GM12878 (cell line): ENCODE results near the gene AMPD2. TPM values are rescaled to one million over a fixed set of nuclear protein-coding genes. Genes with fewer than 3 reads are reported as not detected.
A peak's percentile ranks its signal among the peaks of the same experiment; 100 is the strongest.

Source experiments
- ATAC-seq: fragments of 200-7000 bp; cut with Tn5 transposase; 3 replicates; pipeline ENCODE4 v1.9.1; 2020; ENCODE audit warnings: mild to moderate bottlenecking, moderate library complexity
- BruUV-seq: library from RNA; stranded (reverse); fragments of 400-500 nt; replicated peaks from 2 replicates; lab custom pipeline; 2021; lab: Mats Ljungman, UMichigan
- CTCF ChIA-PET: fragments of 300-600 bp; sonication (Branson Sonifier 250); formaldehyde crosslinking; extraction: SDS; loops from one replicate; lab custom pipeline; 2021; ENCODE audit warnings: inconsistent platforms; lab: Yijun Ruan, JAX
- POLR2A ChIA-PET: fragments of 350-600 bp; formaldehyde crosslinking; extraction: SDS; loops from one replicate; lab custom pipeline; 2021; ENCODE audit warnings: inconsistent platforms; lab: Charles Lee
- RAD21 ChIA-PET: fragments of 300-600 bp; sonication (Branson Sonifier 250); formaldehyde crosslinking; loops from one replicate; lab custom pipeline; 2023; ENCODE audit warnings: antibody characterized with exemption; ENCODE audit not compliant: unreplicated experiment; lab: Charles Lee
- SMC1A ChIA-PET: fragments of 300-600 bp; sonication (Branson Sonifier 250); formaldehyde crosslinking; loops from one replicate; lab custom pipeline; 2023; ENCODE audit not compliant: unreplicated experiment, uncharacterized antibody; lab: Charles Lee
- DNase-seq: peaks from one replicate; pipeline ENCODE4 v3.0.0-alpha.2; 2011; ENCODE audit warnings: low read depth, low spot score
- FAIRE-seq: peaks from 3 replicates; lab custom pipeline; 2011; peaks lifted over from hg19 to GRCh38; lab: Jason Lieb, UNC
- H2AFZ ChIP-seq: 2 replicates; pipeline ENCODE4 v1.6.0; 2011; ENCODE audit warnings: low read depth, low read length, control low read depth; ENCODE audit not compliant: control insufficient read depth
- H3K27ac ChIP-seq: 2 replicates; pipeline ENCODE4 v1.5.1; 2011; ENCODE audit warnings: control low read depth; ENCODE audit not compliant: control insufficient read depth, insufficient read depth
- H3K27me3 ChIP-seq, 2 experiments: replicated peaks in 1 of 2; 2 replicates each; pipeline versions ENCODE4 v1.6.0 to v1.6.1; 2011; ENCODE audit warnings: low read length in 1 of 2; ENCODE audit not compliant: control insufficient read depth in 2 of 2, insufficient read depth in 2 of 2
- H3K36me3 ChIP-seq, 2 experiments: 2 replicates each; pipeline ENCODE4 v1.5.1; 2011; ENCODE audit warnings: low read length in 1 of 2; ENCODE audit not compliant: control insufficient read depth in 2 of 2, insufficient read depth in 2 of 2
- H3K4me1 ChIP-seq: 2 replicates; pipeline ENCODE4 v1.6.1; 2011; ENCODE audit warnings: mild to moderate bottlenecking, low read length, moderate library complexity, mixed read lengths; ENCODE audit not compliant: control insufficient read depth, insufficient read depth
- H3K4me2 ChIP-seq: 2 replicates; pipeline ENCODE4 v1.6.0; 2011; ENCODE audit warnings: control low read depth; ENCODE audit not compliant: control insufficient read depth, insufficient read depth
- H3K4me3 ChIP-seq: fragments of 200-600 bp; sonication (generic); 2 replicates; pipeline ENCODE4 v1.5.1; 2016
- H3K79me2 ChIP-seq: 2 replicates; pipeline ENCODE4 v1.6.0; 2011; ENCODE audit warnings: low read length; ENCODE audit not compliant: control insufficient read depth, insufficient read depth
- H3K9ac ChIP-seq: 2 replicates; pipeline ENCODE4 v1.8.0; 2011; ENCODE audit warnings: low read length, control low read depth, mixed read lengths; ENCODE audit not compliant: control insufficient read depth, insufficient read depth
- H3K9me3 ChIP-seq: replicated peaks from 3 replicates; pipeline ENCODE4 v1.5.1; 2011; ENCODE audit warnings: mild to moderate bottlenecking, low read length; ENCODE audit not compliant: control insufficient read depth, insufficient read depth
- H4K20me1 ChIP-seq: 2 replicates; pipeline ENCODE4 v1.6.0; 2011; ENCODE audit not compliant: control insufficient read depth, insufficient read depth
- ATF3 ChIP-seq: IDR thresholded peaks from 2 replicates; pipeline ENCODE4 v1.6.1; 2011; ENCODE audit warnings: low read depth, mild to moderate bottlenecking, low read length, moderate library complexity, borderline replicate concordance; ENCODE audit errors: extremely low read depth
- DPF2 ChIP-seq: fragments of 450-650 bp; IDR thresholded peaks from 2 replicates; pipeline ENCODE4 v1.6.1; 2017; ENCODE audit warnings: mild to moderate bottlenecking
- EP300 ChIP-seq, 2 experiments: fragments of 150-350 bp in 1 of 2; IDR thresholded peaks; 2 replicates each; pipeline ENCODE4 v1.6.1; 2011 to 2012; ENCODE audit warnings: low read depth in 2 of 2, low read length in 2 of 2, borderline replicate concordance in 1 of 2, improper control_type of control experiment in 1 of 2, inconsistent platforms in 1 of 2; ENCODE audit not compliant: control insufficient read depth in 1 of 2
- FOS ChIP-seq: IDR thresholded peaks from 3 replicates; pipeline ENCODE4 v1.6.1; 2011; ENCODE audit warnings: borderline replicate concordance; ENCODE audit not compliant: insufficient read length; ENCODE audit errors: extremely low read depth
- FOXM1 ChIP-seq: IDR thresholded peaks from 2 replicates; pipeline ENCODE4 v1.6.1; 2012; ENCODE audit warnings: low read depth, mild to moderate bottlenecking, inconsistent platforms, low read length, moderate library complexity
- HDGF ChIP-seq: fragments of 450-650 bp; IDR thresholded peaks from 2 replicates; pipeline ENCODE4 v1.6.1; 2016; ENCODE audit warnings: antibody characterized with exemption
- NBN ChIP-seq: fragments of 450-650 bp; IDR thresholded peaks from 2 replicates; pipeline ENCODE4 v1.6.1; 2016
- NFXL1 ChIP-seq: fragments of 450-650 bp; IDR thresholded peaks from 2 replicates; pipeline ENCODE4 v1.6.1; 2017; ENCODE audit warnings: antibody characterized with exemption, mild to moderate bottlenecking, borderline replicate concordance
- PAX5 ChIP-seq: IDR thresholded peaks from 2 replicates; pipeline ENCODE4 v1.6.1; 2011; ENCODE audit warnings: low read depth, low read length, borderline replicate concordance
- POLR2AphosphoS5 ChIP-seq: IDR thresholded peaks from 2 replicates; pipeline ENCODE4 v1.6.1; 2011; ENCODE audit warnings: mild to moderate bottlenecking, low read length, inconsistent platforms
- POU2F2 ChIP-seq: IDR thresholded peaks from 3 replicates; pipeline ENCODE4 v1.6.1; 2011; ENCODE audit warnings: low read depth, mild to moderate bottlenecking, low read length, borderline replicate concordance
- RBBP5 ChIP-seq: fragments of 200-600 bp; sonication (generic); conservative IDR thresholded peaks from 2 replicates; pipeline ENCODE4 v1.6.1; 2016
- RELA ChIP-seq: fragments of 450-650 bp; IDR thresholded peaks from 2 replicates; pipeline ENCODE4 v1.8.0; 2014; ENCODE audit warnings: borderline replicate concordance; ENCODE audit not compliant: partially characterized antibody
- USF2 ChIP-seq: IDR thresholded peaks from 2 replicates; pipeline ENCODE4 v1.6.1; 2011; ENCODE audit warnings: low read depth, low read length, improper control_type of control experiment, borderline replicate concordance
- YY1 ChIP-seq: IDR thresholded peaks from 2 replicates; pipeline ENCODE4 v1.6.1; 2011; ENCODE audit warnings: low read depth, mild to moderate bottlenecking, low read length
- ZNF24 ChIP-seq: fragments of 450-650 bp; IDR thresholded peaks from 2 replicates; pipeline ENCODE4 v1.6.1; 2017; ENCODE audit warnings: antibody characterized with exemption, mild to moderate bottlenecking
- ZNF384 ChIP-seq: IDR thresholded peaks from 2 replicates; pipeline ENCODE4 v1.6.1; 2012; ENCODE audit warnings: low read depth, mild to moderate bottlenecking, low read length, improper control_type of control experiment, borderline replicate concordance
- ZSCAN29 ChIP-seq: fragments of 450-650 bp; IDR thresholded peaks from 2 replicates; pipeline ENCODE4 v1.6.1; 2017; ENCODE audit warnings: mild to moderate bottlenecking, moderate library complexity
- WGBS: methylation state at CpG from one replicate; pipeline ENCODE4 v1.1.6; 2016; ENCODE audit warnings: low lambda C conversion rate; ENCODE audit not compliant: insufficient replicate concordance, insufficient coverage; ENCODE audit errors: missing lambda C conversion rate; 5-methylcytosine and 5-hydroxymethylcytosine counted together
- in situ Hi-C: fragments of 300-500 bp; cut with MboI; formaldehyde crosslinking; loops from 9 replicates; pipeline ENCODE4 v1.14.3; 2018; ENCODE audit warnings: mixed read lengths
- intact Hi-C: fragments of 100-400 bp; cut with micrococcal nuclease; formaldehyde crosslinking; loops from one replicate; pipeline ENCODE4 v1.14.2; 2022; ENCODE audit not compliant: unreplicated experiment
- polyA plus RNA-seq, 11 experiments: library from polyadenylated mRNA; depleted of rRNA in 4 of 11; unstranded in 6 of 11; stranded (reverse) in 5 of 11; fragments of >200 nt; fragmentation: Nextera tagmentation in 4 of 11; fragmentation: Illumina TruSeq in 1 of 11; extraction: Ambion mirVana in 4 of 11; extraction: Trizol in 1 of 11; gene quantifications; 1 replicate in 1 of 11; 2 replicates in 10 of 11; pipeline versions ENCODE4 v1.2.1 to v1.2.3, GENCODE V29; 2011 to 2016; ENCODE audit warnings: inconsistent platforms in 2 of 11, missing spikeins in 2 of 11, low read depth in 1 of 11
- total RNA-seq, 4 experiments: library from RNA; depleted of rRNA in 3 of 4; stranded (reverse); fragments of >200 nt in 3 of 4; fragmentation: Illumina TruSeq in 1 of 4; extraction: Trizol in 1 of 4; gene quantifications; 2 replicates each; pipeline versions ENCODE4 v1.2.1 to v1.2.3, GENCODE V29; 2013 to 2021
- TF ChIP-seq, protein P1 (sequence below): fragments of 450-650 bp; IDR thresholded peaks from 2 replicates; pipeline ENCODE4 v1.6.1; 2017; ENCODE audit warnings: borderline replicate concordance
- TF ChIP-seq, protein P2 (sequence below): IDR thresholded peaks from 2 replicates; pipeline ENCODE4 v1.6.1; 2012; ENCODE audit warnings: low read depth, low read length, improper control_type of control experiment

AMPD2 gene
- total and polyA plus RNA-seq, 10 of the 15 experiments (the other 5 are each of a cell fraction or from before 2014, with no cell fraction given) = 2.0 to 75.9 (median 31.3) TPM

- H3K4me1 ChIP-seq = 0 out of 2 replicates have a peak, but pooled peaks cover 4% of the 10 kb centered on the region
- BruUV-seq = TSS peak; percentile 85
- peak; percentile 47 for DNase-seq
- no peaks in the 10 kb centered on the region for H3K9me3 ChIP-seq
- 2% methylated on average over 54 of the region's 54 CpGs for WGBS
- peak; percentile 95 for ATAC-seq
- ChIA-PET CTCF (interaction anchor here (0.9 to 10.8 kb wide), 7 partner anchors 16 to 328 kb away, joined by 3 to 299 read pairs (median 6); partner anchors contain the start of genes AHCYL1 and GSTM1), POLR2A (interaction anchor here (0.6 to 1.3 kb wide), 3 partner anchors 16 to 398 kb away, joined by 4 to 13 read pairs (median 9); partner anchors contain the start of gene GNAI3), RAD21 (interaction anchor here (0.7 to 2.6 kb wide), 6 partner anchors 16 to 328 kb away, joined by 3 to 9 read pairs (median 4); partner anchors contain the start of gene AHCYL1), SMC1A (interaction anchor here (0.6 to 3.4 kb wide), 3 partner anchors 15 to 121 kb away, joined by 4 to 13 read pairs (median 6); partner anchors contain the start of gene GPR61)
- H3K4me3 ChIP-seq = peak within 1 kb of the TSS; percentile 75
- H2AFZ ChIP-seq = peak within 1 kb of the TSS; percentile 89
- in situ Hi-C loops (no loop called here), intact Hi-C loops (loop anchor here (5.0 kb wide), 1 partner anchor 326 kb away; the partner anchor contains the start of gene AHCYL1)
- peak within 1 kb of the TSS; percentile 94 for H3K4me2 ChIP-seq
- H3K79me2 ChIP-seq = no peaks in the 10 kb centered on the region; the same call in 1 of the 2 replicates
- H3K36me3 ChIP-seq = no peaks in the 10 kb centered on the region; a peak in 1 of 4 replicates
- H3K27ac ChIP-seq = peak within 1 kb of the TSS; percentile 60
- peak; percentile 93 for FAIRE-seq
- peak within 1 kb of the TSS; percentile 60 for H3K9ac ChIP-seq
- H3K27me3 ChIP-seq = no peaks in the 10 kb centered on the region
- H4K20me1 ChIP-seq = no peaks in the 10 kb centered on the region
- TF ChIP-seq PAX5 = peak; percentile 66; the same call in 1 of the 2 replicates
- peak; percentile 80 for TF ChIP-seq HDGF
- TF ChIP-seq, protein P1, sequence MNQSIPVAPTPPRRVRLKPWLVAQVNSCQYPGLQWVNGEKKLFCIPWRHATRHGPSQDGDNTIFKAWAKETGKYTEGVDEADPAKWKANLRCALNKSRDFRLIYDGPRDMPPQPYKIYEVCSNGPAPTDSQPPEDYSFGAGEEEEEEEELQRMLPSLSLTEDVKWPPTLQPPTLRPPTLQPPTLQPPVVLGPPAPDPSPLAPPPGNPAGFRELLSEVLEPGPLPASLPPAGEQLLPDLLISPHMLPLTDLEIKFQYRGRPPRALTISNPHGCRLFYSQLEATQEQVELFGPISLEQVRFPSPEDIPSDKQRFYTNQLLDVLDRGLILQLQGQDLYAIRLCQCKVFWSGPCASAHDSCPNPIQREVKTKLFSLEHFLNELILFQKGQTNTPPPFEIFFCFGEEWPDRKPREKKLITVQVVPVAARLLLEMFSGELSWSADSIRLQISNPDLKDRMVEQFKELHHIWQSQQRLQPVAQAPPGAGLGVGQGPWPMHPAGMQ = no peak
- no peak for TF ChIP-seq POU2F2
- peak; percentile 14 for TF ChIP-seq RELA
- TF ChIP-seq NFXL1 = no peak
- TF ChIP-seq FOXM1 = no peak
- TF ChIP-seq ZNF384 = no peak
- TF ChIP-seq ATF3 = no peak
- TF ChIP-seq, protein P2, sequence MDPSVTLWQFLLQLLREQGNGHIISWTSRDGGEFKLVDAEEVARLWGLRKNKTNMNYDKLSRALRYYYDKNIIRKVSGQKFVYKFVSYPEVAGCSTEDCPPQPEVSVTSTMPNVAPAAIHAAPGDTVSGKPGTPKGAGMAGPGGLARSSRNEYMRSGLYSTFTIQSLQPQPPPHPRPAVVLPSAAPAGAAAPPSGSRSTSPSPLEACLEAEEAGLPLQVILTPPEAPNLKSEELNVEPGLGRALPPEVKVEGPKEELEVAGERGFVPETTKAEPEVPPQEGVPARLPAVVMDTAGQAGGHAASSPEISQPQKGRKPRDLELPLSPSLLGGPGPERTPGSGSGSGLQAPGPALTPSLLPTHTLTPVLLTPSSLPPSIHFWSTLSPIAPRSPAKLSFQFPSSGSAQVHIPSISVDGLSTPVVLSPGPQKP = no peak
- TF ChIP-seq USF2 = no peak
- no peak for TF ChIP-seq EP300 (IDR thresholded peaks at IDR 0.05; ENCODE audit: borderline replicate concordance in 1 of 2, control insufficient read depth in 1 of 2, low read depth in 2 of 2, low read length in 2 of 2)
- peak; percentile 79 for TF ChIP-seq NBN
- TF ChIP-seq RBBP5 = no peak
- TF ChIP-seq ZNF24 = no peak
- TF ChIP-seq FOS = no peak
- peak; percentile 70 for TF ChIP-seq DPF2
- peak; percentile 61 for TF ChIP-seq POLR2AphosphoS5
- no peak for TF ChIP-seq ZSCAN29
- no peak for TF ChIP-seq YY1
Measured at GRCh38 chr1:109655615-109656519, 36.2 kb downstream of the AMPD2 start, which contains the start of gene GSTM4. TSS of gene GSTM4 (plus strand) at chr1:109656099. CDS start at chr1:109656390, 291 bp downstream.
